MCF 10A (cell line): ENCODE measurements around the gene RNFT2. TPM values are rescaled to one million over a fixed set of nuclear protein-coding genes. Genes with fewer than 3 reads are reported as not detected.
A peak's percentile ranks its signal among the peaks of the same experiment; 100 is the strongest.

Source experiments
- BruUV-seq: library from RNA; stranded (reverse); fragments of 400-500 nt; replicated peaks from 2 replicates; lab custom pipeline; 2021; lab: Mats Ljungman, UMichigan
- CTCF ChIA-PET: fragments of 300-600 bp; sonication (Branson Sonifier 250); formaldehyde crosslinking; extraction: SDS; loops from one replicate; lab custom pipeline; 2021; ENCODE audit warnings: antibody characterized with exemption, inconsistent platforms; lab: Yijun Ruan, JAX
- POLR2A ChIA-PET: fragments of 300-600, 350-650 bp; sonication (Branson Sonifier 250); formaldehyde crosslinking; extraction: SDS; loops from one replicate; lab custom pipeline; 2020; ENCODE audit warnings: antibody characterized with exemption, inconsistent platforms; lab: Yijun Ruan, JAX
- DNase-seq: peaks from one replicate; pipeline ENCODE4 v3.0.0-alpha.2; 2018; ENCODE audit not compliant: unreplicated experiment
- H3K27ac Mint-ChIP-seq: one replicate; pipeline ENCODE4 v1.8.0; 2022; ENCODE audit warnings: mild to moderate bottlenecking, low read depth, mixed read lengths; ENCODE audit not compliant: unreplicated experiment
- H3K27me3 Mint-ChIP-seq: one replicate; pipeline ENCODE4 v1.8.0; 2022; ENCODE audit warnings: mixed read lengths; ENCODE audit not compliant: insufficient read depth, unreplicated experiment
- H3K36me3 Mint-ChIP-seq: one replicate; pipeline ENCODE4 v1.8.0; 2022; ENCODE audit warnings: mild to moderate bottlenecking, moderate library complexity, mixed read lengths; ENCODE audit not compliant: insufficient read depth, unreplicated experiment
- H3K4me1 Mint-ChIP-seq: one replicate; pipeline ENCODE4 v1.8.0; 2022; ENCODE audit warnings: mixed read lengths; ENCODE audit not compliant: insufficient read depth, unreplicated experiment
- H3K4me3 Mint-ChIP-seq: one replicate; pipeline ENCODE4 v1.8.0; 2022; ENCODE audit warnings: mild to moderate bottlenecking, moderate library complexity, mixed read lengths; ENCODE audit not compliant: unreplicated experiment
- H3K9me3 Mint-ChIP-seq: one replicate; pipeline ENCODE4 v1.8.0; 2022; ENCODE audit warnings: mixed read lengths; ENCODE audit not compliant: unreplicated experiment
- CTCF ChIP-seq: fragments of 200-600 bp; IDR thresholded peaks from one replicate; pipeline ENCODE4 v1.8.0; 2022; ENCODE audit warnings: antibody characterized with exemption, mild to moderate bottlenecking; ENCODE audit not compliant: unreplicated experiment
- intact Hi-C: fragments of 100-400 bp; cut with micrococcal nuclease; formaldehyde crosslinking; loops from 2 replicates; pipeline ENCODE4 v1.14.1; 2022
- total RNA-seq: library from RNA; stranded (reverse); gene quantifications from 2 replicates; pipeline ENCODE4 v1.2.3, GENCODE V29; 2022

Gene RNFT2
- total RNA-seq, 1 experiment from 2014 or later, result 7.2 TPM

GRCh38 chr12:116734156-116734768, 3.9 kb upstream of the RNFT2 start:
- DNase-seq, result no peak
- ChIA-PET CTCF (no interaction called here), POLR2A (no interaction called here)
- intact Hi-C loops, result loop anchor here (10.0 kb wide), 1 partner anchor 151 kb away; the partner anchor contains the start of gene HRK
- H3K27me3 Mint-ChIP-seq, result no peaks in the 10 kb centered on the region
- H3K36me3 Mint-ChIP-seq, result peaks cover 18% of the 10 kb centered on the region
- H3K9me3 Mint-ChIP-seq, result no peaks in the 10 kb centered on the region
- peaks cover 13% of the 10 kb centered on the region for H3K4me1 Mint-ChIP-seq
- TF ChIP-seq CTCF, result no peak
- no peak overlapping the region for H3K4me3 Mint-ChIP-seq
- BruUV-seq, result no TSS peak
- H3K27ac Mint-ChIP-seq, result no peak overlapping the region

GRCh38 chr12:116735084-116735483, 3.0 kb upstream of the RNFT2 start:
- Mint-ChIP-seq H3K36me3 (peaks cover 12% of the 10 kb centered on the region), H3K4me3 (no peak overlapping the region), H3K4me1 (peaks cover 13% of the 10 kb centered on the region), H3K9me3 (no peaks in the 10 kb centered on the region), H3K27me3 (no peaks in the 10 kb centered on the region), H3K27ac (no peak overlapping the region)
- BruUV-seq, result no TSS peak
- ChIA-PET CTCF (interaction anchor here (1.2 kb wide), 1 partner anchor 114 kb away, joined by 5 read pairs; no protein-coding TSS in a partner anchor), POLR2A (no interaction called here)
- intact Hi-C loops, result loop anchor here (5.0 to 10.0 kb wide), 2 partner anchors 150 to 222 kb away; partner anchors contain the start of gene HRK
- no peak for DNase-seq
- no peak for TF ChIP-seq CTCF

GRCh38 chr12:116735951-116736599, 2.0 kb upstream of the RNFT2 start:
- intact Hi-C loops, result loop anchor here (5.0 to 10.0 kb wide), 2 partner anchors 149 to 221 kb away; partner anchors contain the start of gene HRK
- CTCF ChIA-PET, result interaction anchor here (0.5 to 1.2 kb wide), 4 partner anchors 27 to 711 kb away, joined by 3 to 7 read pairs (median 4); no protein-coding TSS in a partner anchor
- TSS peak; percentile 40 for BruUV-seq

More at GRCh38 chr12:116735951-116736599, 2.0 kb upstream of the RNFT2 start:
- no peak for DNase-seq
- no peaks in the 10 kb centered on the region for H3K27me3 Mint-ChIP-seq
- H3K27ac Mint-ChIP-seq, result peak overlapping the region; percentile 37
- H3K4me1 Mint-ChIP-seq, result peaks cover 13% of the 10 kb centered on the region
- peaks cover 12% of the 10 kb centered on the region for H3K36me3 Mint-ChIP-seq
- H3K9me3 Mint-ChIP-seq, result no peaks in the 10 kb centered on the region
- POLR2A ChIA-PET, result interaction anchor here (0.6 to 1.8 kb wide), 3 partner anchors 73 to 1664 kb away, joined by 3 to 6 read pairs (median 3); partner anchors contain the start of gene HRK
- TF ChIP-seq CTCF, result no peak
- H3K4me3 Mint-ChIP-seq, result peak overlapping the region; percentile 92
